Stimulated activated CD8-positive, alpha-beta memory T cell treated with anti-CD3 and anti-CD28 coated beads, Interleukin-15, amount 100 ng/mL, for 24 hours (primary cell): ENCODE data around the gene KIAA0930.
A peak's percentile ranks its signal among the peaks of the same experiment; 100 is the strongest.

Source experiments
- DNase-seq: peaks from one replicate; pipeline ENCODE4 v3.0.0-alpha.2; 2020; ENCODE audit warnings: low read depth

Gene KIAA0930

DNA sequence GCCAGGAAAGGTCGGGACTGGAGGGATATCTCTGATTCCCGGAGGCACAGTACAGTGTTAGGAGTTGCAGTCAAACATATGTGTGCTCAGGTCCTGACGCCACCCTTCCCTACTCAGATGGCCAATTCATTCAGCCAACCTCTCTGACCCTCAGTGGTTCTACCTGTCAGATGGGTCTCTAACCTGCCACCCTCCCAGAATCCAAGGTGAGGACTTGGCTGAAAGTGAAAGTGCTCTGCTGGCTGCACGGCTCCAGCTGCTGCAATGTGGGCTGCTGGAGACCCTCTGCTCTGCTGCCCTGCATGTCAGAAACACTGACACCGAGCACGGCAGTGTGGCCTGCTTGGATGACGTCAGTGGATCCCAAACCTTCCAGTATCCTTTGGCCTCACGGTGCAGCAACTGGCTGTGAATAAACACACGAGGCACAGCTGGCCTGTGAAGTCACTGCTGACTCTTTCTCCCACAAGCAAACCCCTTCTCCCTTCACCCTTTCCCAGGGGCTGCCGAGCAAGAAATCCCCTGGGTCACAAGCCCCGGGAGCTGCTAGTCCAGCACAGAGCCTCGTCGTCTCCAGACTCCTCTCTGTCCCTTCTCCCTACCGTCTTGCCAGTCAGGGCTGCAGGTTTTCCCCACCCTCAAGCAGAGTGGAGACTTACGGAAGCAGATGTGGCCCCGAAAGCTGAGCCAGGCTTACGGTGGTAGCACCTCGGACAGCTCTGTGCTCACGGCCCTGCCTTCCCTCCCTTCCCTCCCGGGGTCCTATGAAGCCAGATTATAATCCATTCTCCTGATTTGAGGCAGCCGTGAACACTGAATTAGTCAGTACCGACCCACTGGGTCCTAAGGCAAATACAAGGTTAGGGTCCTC, 24.3 kb downstream of the KIAA0930 start:
- no peak for DNase-seq

DNA sequence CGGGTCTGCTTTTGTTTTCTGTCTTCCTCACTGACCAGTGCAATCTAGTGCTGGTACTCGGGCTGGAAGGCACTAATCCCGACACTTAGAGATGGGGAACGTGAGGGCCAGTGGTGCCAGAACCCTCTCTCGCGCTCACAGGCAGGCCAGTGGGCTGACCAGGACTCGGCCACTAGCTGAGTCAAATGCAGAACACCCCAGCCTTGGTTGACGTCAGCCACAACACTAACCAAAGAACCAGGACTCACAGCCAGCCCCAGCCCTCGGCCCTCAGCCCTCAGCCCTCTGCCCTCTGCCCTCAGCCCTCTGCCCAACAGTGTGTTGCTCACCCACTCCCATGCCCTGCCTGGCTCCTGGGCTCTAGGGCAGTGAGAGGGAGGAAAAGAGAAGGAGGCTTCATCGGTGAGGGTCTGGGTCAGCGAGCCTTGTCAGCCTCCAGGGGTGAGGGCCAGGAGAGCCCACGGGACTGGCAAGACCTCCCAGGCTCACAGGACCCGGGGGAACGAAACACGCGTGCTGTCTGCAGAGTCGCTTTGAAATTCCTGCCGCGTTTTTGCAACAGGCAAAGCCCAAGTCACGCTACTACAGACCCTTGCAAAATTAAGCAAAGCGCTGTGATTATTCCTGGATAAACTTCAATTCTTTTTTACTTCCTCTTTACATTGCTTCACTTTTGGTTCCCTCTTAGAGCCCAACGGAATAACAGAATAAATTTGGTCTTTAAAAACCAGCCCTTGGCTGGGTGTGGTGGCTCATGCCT, 27.5 kb downstream of the KIAA0930 start:
- no peak for DNase-seq

DNA sequence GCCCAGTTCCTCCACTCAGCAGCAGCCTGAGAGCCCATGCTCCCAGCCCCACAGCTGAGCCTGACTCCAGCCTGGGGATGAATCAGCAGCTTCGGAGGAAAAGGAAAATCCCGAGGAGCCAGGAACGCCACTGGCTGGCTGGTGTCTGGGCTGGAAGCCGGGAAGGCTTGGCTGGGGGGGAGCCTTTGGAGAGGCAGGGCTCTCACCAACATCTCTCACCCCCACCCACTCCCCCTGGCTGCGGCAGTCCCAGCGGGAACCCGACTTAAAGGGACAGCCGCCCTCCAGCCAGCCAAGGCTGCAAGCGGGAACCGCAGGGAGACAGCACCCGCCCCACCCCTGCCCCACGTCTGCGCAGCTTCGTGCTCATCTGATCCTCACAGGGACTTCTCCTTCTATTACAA, 28.4 kb downstream of the KIAA0930 start:
- no peak for DNase-seq

DNA sequence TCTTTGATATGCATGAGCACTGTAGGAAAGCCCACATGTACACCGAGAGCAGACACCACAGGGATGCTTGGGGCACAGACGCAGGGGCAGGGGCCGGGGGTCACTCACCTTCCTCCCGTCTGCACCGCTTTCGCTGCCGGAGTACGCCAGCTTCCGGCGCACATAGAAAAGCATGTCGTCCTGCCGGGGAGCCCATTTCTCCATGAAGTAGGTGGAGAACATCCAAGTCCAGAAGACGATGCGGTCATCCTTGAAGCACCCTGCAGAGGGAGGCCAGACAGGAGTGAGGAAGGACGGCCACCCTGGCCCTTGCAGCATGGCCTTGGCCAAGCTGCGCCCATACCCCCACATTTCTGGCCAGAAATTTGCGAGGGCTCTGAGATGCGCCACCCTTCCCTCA, 28.8 kb downstream of the KIAA0930 start:
- no peak for DNase-seq

DNA sequence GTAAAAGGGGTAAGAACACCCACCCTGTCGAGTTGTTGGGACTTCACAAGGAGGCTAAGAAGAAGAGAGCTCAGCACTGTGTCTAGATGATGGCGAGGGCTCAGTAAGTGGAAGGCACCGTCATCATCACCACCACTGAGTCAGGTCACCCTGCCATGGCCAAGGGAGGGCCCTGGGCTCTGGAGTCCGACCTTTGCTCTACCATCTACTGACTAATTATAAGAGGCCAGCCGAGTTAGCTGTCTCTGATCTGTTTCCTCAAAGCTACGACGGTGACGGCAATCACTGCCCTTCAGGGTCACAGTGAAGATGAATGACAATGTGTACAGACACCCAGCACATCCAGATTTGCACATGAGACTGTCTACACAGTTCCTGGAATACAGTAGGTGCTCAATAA, 29.3 kb downstream of the KIAA0930 start:
- no peak for DNase-seq

DNA sequence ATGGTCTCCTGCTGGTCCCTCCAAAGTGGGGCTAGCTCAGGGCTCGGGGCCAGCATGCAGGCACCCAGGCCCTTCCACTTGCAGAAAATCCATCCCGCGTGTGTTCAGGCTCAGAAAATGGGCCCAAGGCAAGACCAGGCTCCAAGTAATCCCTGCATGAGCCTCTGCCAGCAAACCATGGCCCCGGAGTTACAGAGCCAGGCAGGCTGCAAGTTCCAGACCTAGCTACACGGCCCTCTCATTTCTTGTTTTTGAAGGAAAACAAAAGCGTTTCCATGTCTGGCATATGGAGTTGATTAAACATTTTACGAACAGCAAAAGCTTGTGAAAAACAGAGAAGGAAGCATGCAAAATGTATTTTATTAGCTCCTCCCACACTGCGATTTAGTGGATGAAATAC, 29.7 kb downstream of the KIAA0930 start:
- no peak for DNase-seq

DNA sequence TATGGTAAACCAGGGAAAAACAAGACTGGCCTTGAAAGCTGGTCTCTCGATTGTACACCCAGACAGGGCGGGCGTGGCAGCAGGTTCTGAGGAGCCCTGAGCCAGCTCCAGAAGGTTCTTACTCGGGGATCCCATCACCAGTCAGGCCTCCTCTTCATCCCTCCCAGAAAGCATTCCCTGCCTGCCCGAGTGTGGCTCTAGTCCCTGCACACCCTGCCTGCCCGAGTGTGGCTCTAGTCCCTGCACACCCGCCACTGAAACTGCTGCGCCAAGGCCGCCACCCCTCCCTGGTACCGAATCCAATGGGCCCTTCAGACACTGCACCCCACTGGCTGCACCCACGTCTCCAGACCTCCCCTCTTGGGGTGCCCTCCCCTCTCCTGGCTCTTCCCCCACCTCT, 30.1 kb downstream of the KIAA0930 start:
- DNase-seq: no peak

DNA sequence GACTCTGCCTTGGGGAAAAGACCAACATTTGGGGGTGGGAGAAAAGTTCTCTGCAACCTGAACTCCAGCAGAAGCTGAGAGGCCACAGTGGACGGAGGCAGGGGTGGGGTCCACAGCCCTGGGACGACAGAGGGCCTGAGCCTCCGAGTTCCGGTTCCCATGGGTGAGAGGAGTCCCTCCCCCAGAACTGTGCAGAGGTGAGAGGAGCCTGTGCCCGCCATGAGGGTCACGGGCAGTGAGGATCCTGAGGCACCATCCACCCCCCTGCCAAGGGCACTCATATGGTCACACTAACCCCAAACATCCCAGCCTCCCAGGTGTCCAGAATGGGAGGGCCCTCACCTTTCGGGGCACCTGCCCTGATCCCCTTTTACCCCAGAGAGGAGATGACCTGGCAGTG, 30.5 kb downstream of the KIAA0930 start:
- no peak for DNase-seq

DNA sequence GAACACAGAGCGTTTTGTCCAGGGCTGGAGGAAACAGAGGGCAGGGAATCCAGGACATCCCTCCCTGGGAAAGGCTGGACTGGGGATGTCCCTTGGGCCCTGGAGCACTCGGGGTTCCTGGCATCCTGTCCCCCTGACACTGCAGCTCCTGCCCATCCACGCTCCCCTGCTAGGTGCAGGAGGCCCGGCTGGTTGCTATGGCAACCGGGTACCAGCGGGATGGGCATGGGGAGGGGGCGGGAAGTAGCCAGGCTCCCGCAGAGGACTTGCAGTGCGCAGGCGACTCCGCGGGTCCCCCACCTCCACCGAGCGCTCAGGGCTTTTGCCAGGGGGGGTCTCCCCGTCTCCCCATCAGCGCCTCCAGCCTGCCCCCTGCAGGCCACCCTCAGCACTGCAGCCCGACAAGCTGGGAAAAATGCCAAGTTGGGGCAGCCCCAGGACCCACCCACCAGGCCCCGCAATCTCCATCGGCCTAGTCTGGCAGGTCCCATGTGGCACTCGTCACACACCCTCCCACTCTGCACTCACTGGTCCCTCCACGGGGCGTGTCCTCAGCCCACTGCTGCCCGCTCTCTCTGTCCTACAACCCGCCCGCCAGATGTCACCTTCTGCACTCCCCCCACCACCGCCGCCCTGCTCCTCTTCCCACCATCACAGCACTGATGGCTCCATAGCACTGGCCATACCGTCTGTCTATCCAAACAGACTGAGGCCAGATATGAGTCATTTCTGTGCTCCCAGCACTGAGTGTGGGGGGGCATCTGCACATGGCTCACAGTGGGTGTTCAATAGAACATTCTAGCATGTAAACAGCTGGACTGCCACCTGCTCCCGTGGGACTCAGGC, 31.5 kb downstream of the KIAA0930 start:
- peak; percentile 21 for DNase-seq

DNA sequence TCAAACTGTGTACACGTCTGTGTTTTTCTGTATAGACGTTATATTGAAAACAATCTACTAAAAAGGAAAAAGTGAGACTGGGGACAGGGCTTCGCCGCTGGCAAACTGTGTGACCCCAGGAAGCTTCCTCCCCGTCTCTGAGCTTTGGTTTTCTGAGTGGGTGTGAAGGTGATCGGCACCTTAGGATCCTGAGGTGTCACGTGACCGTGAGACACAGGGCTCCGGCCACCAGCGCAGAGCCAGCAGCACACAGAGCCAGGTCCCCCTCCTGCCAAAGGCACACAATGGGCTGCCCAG, 32.0 kb downstream of the KIAA0930 start:
- no peak for DNase-seq

DNA sequence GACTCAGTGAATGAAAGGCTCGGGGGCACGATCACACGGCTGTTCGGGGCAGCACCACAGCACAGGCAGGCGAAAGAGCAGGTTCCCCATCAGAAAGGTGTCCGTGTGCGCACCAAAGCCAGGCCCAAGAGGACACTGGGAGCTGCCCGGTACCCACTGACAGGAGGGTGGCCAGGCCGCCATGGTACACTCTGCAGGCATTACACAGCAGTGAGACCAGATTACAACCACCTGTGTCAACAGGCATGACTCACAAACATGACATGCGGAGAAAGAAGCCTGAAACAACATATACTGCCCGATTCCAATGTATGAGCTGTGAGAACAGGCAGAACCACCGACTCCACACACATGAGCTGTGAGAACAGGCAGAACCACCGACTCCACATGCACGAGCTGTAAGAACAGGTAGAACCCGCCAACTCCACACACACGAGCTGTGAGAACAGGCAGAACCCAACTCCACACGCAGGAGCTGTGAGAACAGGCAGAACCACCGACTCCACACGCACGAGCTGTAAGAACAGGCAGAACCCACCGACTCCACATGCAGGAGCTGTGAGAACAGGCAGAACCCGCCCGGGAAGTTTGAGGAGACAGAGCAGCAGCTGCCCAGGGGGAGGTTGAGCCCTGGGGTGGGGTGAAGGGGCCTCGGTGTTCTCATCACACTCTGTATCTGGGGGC, 32.6 kb downstream of the KIAA0930 start:
- no peak for DNase-seq

DNA sequence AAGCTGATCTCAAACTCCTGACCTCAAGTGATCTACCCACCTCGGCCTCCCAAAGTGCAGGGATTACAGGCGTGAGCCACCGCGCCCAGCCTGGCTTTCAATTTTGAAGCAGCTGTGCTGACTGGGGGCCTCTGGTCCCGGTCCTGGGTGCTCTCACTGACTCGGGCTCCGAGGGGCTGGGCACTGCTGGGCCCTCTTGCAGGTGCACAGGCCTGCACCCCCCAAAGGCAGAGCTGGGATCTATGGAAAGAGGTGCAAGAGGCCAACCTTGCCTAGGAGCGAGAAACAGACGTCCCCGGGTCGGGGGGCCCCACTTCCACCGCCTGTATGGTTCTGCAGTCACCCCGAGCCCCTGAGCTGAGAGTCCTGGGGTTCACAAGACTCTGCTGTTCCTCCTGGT, 33.2 kb downstream of the KIAA0930 start:
- DNase-seq: no peak

DNA sequence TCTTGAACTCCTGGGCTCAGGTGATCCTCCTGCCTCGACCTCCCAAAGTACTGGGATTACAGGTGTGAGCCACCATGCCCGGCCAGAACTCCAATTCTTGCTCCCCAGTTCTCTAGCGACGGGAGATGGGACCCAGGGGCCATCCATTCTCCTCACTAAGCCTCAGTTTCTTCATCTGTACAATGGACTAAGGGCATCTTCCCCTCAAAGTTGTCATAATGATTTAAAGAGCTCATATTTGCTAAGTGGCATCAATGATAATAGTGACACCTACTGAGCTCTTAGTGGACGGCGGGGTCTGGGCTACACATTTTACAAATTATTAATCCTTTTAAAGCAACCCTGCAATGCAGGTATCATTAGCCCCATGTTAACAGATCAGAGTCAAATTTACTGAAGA, 34.5 kb downstream of the KIAA0930 start:
- no peak for DNase-seq

DNA sequence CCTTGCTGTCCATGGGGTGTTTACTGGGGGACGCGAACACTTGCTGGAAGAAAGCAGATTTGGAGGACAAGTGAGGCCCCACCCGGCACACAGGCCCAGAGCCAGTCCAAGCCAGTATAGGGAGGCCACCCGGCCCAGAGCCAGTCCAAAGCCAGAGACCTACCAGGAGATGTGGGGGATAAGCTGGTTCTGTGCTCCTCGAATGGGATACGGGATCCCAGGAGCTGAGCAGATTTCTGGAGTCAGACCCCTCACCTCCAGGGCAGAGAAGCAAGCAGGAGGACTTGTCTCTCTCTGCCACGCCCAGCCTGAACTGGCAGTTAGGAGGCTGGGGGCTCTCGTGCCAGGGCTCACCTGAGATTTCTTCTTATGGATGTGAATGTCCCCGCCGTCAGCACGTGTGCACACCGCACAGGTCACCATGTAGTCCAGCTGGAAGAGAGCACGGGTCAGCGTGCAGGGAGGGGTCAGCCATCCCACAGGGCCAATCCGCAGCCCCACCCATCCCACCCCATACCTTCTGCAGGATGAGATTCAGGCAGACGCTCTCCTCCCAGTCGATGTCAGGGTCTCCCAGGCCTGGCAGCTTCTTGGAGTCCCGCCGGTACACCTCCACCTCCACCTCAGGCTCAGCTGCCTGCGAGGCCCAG, 35.3 kb downstream of the KIAA0930 start:
- DNase-seq: no peak

DNA sequence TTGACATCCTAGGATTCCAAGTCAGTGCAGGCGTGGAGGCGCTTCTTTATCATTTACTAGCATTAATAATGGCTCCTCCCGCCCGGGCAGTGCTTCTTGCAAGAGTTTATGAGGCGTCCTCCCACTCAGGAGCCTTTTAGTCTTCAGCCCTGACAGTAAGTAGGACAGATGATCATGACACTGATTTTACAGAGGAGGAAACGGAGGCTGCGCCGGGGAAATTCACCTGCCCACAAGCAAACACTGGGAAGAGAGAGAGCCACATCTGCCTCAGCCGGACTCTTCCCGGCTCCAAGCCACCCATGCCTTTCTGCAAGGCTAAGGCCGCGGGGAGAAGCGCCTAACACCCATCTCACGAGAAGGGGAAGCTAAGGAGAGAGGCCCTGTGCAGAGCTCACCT, 35.9 kb downstream of the KIAA0930 start:
- DNase-seq: no peak

DNA sequence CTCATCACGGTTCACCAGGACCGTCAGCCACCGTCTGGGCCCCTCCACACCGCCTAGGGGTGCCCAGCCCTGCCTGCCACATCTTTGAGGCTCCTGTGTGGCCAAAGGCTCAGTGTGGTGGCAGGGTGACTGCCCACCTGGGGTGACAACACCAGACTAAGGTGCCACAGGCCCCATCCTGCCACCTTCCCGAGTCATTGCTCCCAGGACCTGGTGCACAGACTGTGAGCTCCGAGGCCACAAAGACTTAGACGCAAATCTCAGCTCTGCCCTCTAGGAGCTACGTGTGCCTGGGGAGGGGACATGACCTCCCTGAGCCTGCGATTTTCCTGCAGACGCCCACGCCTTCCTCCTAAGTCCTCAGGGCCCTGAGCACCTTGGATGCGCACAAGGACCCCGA, 36.5 kb downstream of the KIAA0930 start:
- no peak for DNase-seq

DNA sequence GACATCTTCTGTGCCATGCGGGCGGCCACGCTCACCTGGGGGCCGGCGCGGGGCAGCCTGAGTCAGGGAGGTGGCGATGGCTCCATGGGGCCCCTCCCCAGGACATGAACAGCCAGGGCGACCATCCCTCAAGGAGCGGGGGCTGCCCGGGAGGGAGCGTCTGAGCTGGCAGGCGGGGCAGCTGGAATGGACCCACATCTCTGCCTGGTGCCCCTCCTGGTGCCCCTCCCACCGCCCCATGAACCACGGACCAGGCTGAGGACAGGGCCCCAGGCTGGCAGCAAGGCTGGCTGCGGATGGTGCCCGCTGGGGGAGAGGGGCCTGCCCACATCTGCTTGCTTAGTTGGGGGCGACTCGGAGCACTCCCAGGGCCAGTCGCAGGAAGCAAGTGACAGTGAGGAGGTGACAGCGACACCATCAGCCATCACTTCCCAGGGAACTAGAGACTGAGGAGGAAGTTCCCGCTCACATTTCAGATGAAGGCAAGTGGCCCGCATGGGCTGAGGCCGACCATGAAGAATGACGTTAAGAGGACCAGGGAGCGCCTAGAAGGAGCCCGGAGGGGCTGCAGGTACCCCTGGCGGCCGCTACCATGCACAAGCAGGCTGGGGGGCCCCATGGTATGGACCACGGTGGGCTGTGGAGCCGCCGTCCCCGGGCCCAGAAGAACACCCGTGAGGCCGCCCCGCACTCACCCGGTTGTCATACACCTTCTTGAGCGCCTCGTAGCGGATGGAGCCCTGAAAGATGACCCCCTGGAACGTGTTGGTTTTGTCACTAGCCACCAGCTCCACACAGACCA, 37.3 kb downstream of the KIAA0930 start:
- no peak for DNase-seq

DNA sequence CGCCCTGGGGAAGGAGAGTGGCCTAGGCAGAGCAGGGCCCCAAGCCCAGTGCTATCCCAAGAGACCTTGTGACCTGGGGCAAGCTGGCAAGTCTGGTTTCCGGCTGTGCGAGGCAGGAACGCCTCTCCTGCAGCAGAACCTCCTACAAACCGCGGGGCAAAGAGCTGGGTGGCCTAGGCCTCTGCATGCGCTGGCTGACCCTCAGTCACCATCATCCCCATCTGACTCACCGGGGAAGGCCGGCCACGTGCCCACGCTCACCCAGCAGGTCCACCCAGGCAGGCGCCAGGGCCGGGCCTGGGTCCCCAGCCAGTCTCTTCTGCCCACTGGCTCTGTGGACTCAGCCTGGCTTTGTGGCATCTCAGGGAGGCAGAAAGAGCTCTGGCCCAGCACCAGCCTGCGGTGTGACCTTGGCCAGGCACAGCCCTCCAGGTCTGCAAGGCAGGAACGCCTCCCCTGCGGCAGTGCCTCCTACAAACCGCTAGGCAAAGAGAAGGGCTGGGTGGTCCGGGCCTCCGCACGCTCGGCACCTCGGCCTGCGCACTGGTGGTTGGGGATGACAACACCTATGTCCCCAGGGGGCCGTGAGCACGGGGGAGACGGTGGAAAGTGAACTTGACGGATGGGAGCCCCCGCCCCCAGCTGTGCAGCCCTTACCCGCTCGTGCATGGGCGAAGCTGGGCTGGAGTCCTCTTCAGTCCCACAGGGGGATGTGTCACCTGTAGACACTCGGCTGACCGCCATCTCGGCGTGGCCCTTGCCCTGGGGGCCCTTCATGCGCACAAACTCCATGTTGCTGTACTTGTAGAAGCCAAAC, 38.2 kb downstream of the KIAA0930 start:
- no peak for DNase-seq

DNA sequence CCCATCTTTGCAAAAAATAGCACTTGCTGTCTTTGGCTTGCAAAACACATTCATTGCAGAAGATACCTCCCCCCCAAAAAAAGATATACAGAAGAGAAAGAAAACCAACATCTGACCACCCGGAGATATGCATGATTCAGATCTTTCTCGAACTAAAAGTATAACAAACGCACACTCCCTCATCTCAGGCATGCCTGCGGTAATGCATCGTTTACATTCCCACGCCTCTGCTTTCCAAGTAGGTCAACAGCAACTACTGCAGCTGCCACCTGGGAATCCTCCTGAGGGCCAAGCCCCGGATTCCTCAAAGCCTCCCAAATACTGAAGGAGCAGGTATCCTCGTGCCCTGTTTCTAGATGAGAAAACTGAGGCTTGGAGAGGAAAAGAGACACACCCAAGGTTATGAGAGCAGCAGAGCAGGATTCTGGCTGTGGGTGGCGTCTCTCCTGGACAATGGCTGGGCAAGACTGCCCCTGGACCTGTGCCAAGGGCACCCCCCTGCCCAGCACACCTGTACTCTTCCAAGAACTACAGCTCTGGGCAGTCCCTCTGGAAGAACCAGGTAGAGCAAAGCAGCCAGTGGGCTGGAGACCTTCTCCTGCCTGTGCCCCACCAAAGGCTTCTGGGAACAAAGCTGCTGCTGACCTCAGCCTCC, 38.9 kb downstream of the KIAA0930 start:
- DNase-seq: no peak
